HepG2 (cell line): ENCODE results near the gene QSOX2. TPM values are rescaled to one million over a fixed set of nuclear protein-coding genes. Genes with fewer than 3 reads are reported as not detected.

Source experiments
- CENPX ChIP-seq: sonication (generic); formaldehyde crosslinking; IDR thresholded peaks from 2 replicates; pipeline ENCODE4 v1.9.0; 2021; ENCODE audit warnings: mild to moderate bottlenecking, missing genetic modification reagents, moderate library complexity
- CREB1 ChIP-seq, 2 experiments: fragments of 450-650 bp in 1 of 2; IDR thresholded peaks; 2 replicates each; pipeline ENCODE4 v1.6.1; 2016 to 2017; ENCODE audit warnings: control low read depth in 1 of 2, mild to moderate bottlenecking in 1 of 2, missing compliant biosample characterization in 1 of 2, missing genetic modification characterization in 1 of 2
- CSRNP1 ChIP-seq: sonication (generic); formaldehyde crosslinking; IDR thresholded peaks from 2 replicates; pipeline ENCODE4 v1.8.1; 2023; ENCODE audit warnings: mild to moderate bottlenecking, missing genetic modification reagents
- E2F1 ChIP-seq: sonication (generic); formaldehyde crosslinking; IDR thresholded peaks from 2 replicates; pipeline ENCODE4 v1.5.0; 2020; ENCODE audit warnings: missing genetic modification reagents
- GATAD1 ChIP-seq: IDR thresholded peaks from 2 replicates; pipeline ENCODE4 v1.6.1; 2016; ENCODE audit warnings: missing genetic modification reagents, missing compliant biosample characterization
- IRF2 ChIP-seq: IDR thresholded peaks from 2 replicates; pipeline ENCODE4 v1.6.1; 2018; ENCODE audit warnings: missing genetic modification reagents, missing compliant biosample characterization
- PAF1 ChIP-seq: IDR thresholded peaks from 2 replicates; pipeline ENCODE4 v1.6.1; 2016; ENCODE audit warnings: missing genetic modification reagents, missing compliant biosample characterization
- PAWR ChIP-seq: sonication (generic); formaldehyde crosslinking; IDR thresholded peaks from 2 replicates; pipeline ENCODE4 v1.4.0; 2020; ENCODE audit warnings: missing genetic modification reagents, mild to moderate bottlenecking, borderline replicate concordance
- PAXIP1 ChIP-seq: sonication (generic); formaldehyde crosslinking; conservative IDR thresholded peaks from 2 replicates; pipeline ENCODE4 v1.4.0; 2020; ENCODE audit warnings: mild to moderate bottlenecking, missing genetic modification reagents, moderate library complexity
- SCMH1 ChIP-seq: sonication (generic); formaldehyde crosslinking; IDR thresholded peaks from 2 replicates; pipeline ENCODE4 v1.9.0; 2021; ENCODE audit warnings: missing genetic modification reagents, mild to moderate bottlenecking, borderline replicate concordance
- SP5 ChIP-seq: IDR thresholded peaks from 2 replicates; pipeline ENCODE4 v1.6.1; 2016; ENCODE audit warnings: low read depth, borderline replicate concordance
- SRF ChIP-seq: IDR thresholded peaks from 2 replicates; pipeline ENCODE4 v1.6.1; 2011; ENCODE audit warnings: mild to moderate bottlenecking, low read depth, low read length, moderate library complexity
- TBP ChIP-seq: sonication (generic); formaldehyde crosslinking; IDR thresholded peaks from 2 replicates; pipeline ENCODE4 v1.5.0; 2020; ENCODE audit warnings: missing genetic modification reagents
- TGIF2 ChIP-seq: IDR thresholded peaks from 2 replicates; pipeline ENCODE4 v1.6.1; 2016; ENCODE audit warnings: control low read depth, missing compliant biosample characterization
- ZBTB8A ChIP-seq: sonication (generic); formaldehyde crosslinking; IDR thresholded peaks from 2 replicates; pipeline ENCODE4 v1.4.0; 2020; ENCODE audit warnings: mild to moderate bottlenecking, low read depth, missing genetic modification reagents, borderline replicate concordance
- ZKSCAN8 ChIP-seq: IDR thresholded peaks from 2 replicates; pipeline ENCODE4 v1.6.1; 2016; ENCODE audit warnings: borderline replicate concordance, missing genetic modification reagents, missing compliant biosample characterization
- ZNF329 ChIP-seq: sonication (generic); formaldehyde crosslinking; IDR thresholded peaks from 2 replicates; pipeline ENCODE4 v1.9.0; 2021; ENCODE audit warnings: low read depth, mild to moderate bottlenecking, missing genetic modification reagents
- ZNF543 ChIP-seq: sonication (generic); formaldehyde crosslinking; IDR thresholded peaks from 2 replicates; pipeline ENCODE4 v1.4.0; 2020; ENCODE audit warnings: mild to moderate bottlenecking, missing genetic modification reagents
- ZNF572 ChIP-seq: sonication (generic); formaldehyde crosslinking; IDR thresholded peaks from 2 replicates; pipeline ENCODE4 v1.5.1; 2020; ENCODE audit warnings: mild to moderate bottlenecking, missing genetic modification reagents
- ZNF615 ChIP-seq: sonication (generic); formaldehyde crosslinking; IDR thresholded peaks from 2 replicates; pipeline ENCODE4 v1.5.0; 2020; ENCODE audit warnings: mild to moderate bottlenecking, missing genetic modification reagents, borderline replicate concordance
- ZNF775 ChIP-seq: sonication (generic); formaldehyde crosslinking; IDR thresholded peaks from 2 replicates; pipeline ENCODE4 v1.4.0; 2020; ENCODE audit warnings: missing genetic modification reagents, mild to moderate bottlenecking, moderate library complexity, borderline replicate concordance
- ZNF83 ChIP-seq: sonication (generic); formaldehyde crosslinking; IDR thresholded peaks from 2 replicates; pipeline ENCODE4 v1.4.0; 2020; ENCODE audit warnings: missing genetic modification reagents, mild to moderate bottlenecking, borderline replicate concordance
- ZSCAN9 ChIP-seq: IDR thresholded peaks from 2 replicates; pipeline ENCODE4 v1.6.1; 2016; ENCODE audit warnings: borderline replicate concordance
- polyA plus RNA-seq, 8 experiments: library from polyadenylated mRNA; depleted of rRNA in 3 of 8; stranded (reverse) in 7 of 8; unstranded in 1 of 8; fragments of >200 nt; fragmentation: Illumina TruSeq in 4 of 8; extraction: Trizol in 4 of 8; gene quantifications; 2 replicates each; pipeline versions ENCODE4 v1.2.1 to v1.2.3, GENCODE V29; 2011 to 2016; ENCODE audit warnings: low read depth in 4 of 8, missing spikeins in 1 of 8, mixed read lengths in 1 of 8; ENCODE audit not compliant: insufficient read depth in 1 of 8
- total RNA-seq, 5 experiments: library from RNA; depleted of rRNA; stranded (reverse); fragments of >200 nt; fragmentation: Illumina TruSeq; extraction: Trizol; gene quantifications; 2 replicates each; pipeline ENCODE4 v1.2.3, GENCODE V29; 2016; ENCODE audit warnings: low read depth in 1 of 5

Gene QSOX2
- total and polyA plus RNA-seq, 2 of the 13 experiments (the other 11 are each of a cell fraction or from before 2014, with no cell fraction given), result 27.1 to 42.1 TPM

GRCh38 chr9:136204838-136205706 lies 40.5 kb downstream of the QSOX2 start, which contains the start of gene LHX3 (continued):
- TF ChIP-seq CSRNP1 (CRISPR knock-in tag) (no peak), ZSCAN9 (CRISPR knock-in tag) (peak; percentile 58; the same call in 1 of the 2 replicates), SP5 (CRISPR knock-in tag) (no peak), ZNF329 (CRISPR knock-in tag) (no peak), PAWR (CRISPR knock-in tag) (no peak), PAXIP1 (no peak), ZBTB8A (CRISPR knock-in tag) (no peak), SRF (no peak), ZNF775 (no peak), E2F1 (no peak), ZNF615 (CRISPR knock-in tag) (no peak), TGIF2 (CRISPR knock-in tag) (peak; percentile 58; the same call in 1 of the 2 replicates), TBP (no peak), CENPX (CRISPR knock-in tag) (no peak), ZNF543 (CRISPR knock-in tag) (0 out of 2 replicates have a peak, but pooled peaks have one; percentile 32), ZNF572 (CRISPR knock-in tag) (no peak), SCMH1 (CRISPR knock-in tag) (no peak), PAF1 (CRISPR knock-in tag) (no peak), ZKSCAN8 (no peak), ZNF83 (no peak), CREB1 (IDR thresholded peaks at IDR 0.05) (no peak), CREB1 (CRISPR knock-in tag; IDR thresholded peaks at IDR 0.05) (no peak), IRF2 (CRISPR knock-in tag) (no peak), GATAD1 (0 out of 2 replicates have a peak, but pooled peaks have one; percentile 36)
